Bone marrow (tissue), 2 donors: ENCODE data around the gene STK32B.

Source experiments
- DNase-seq, 2 donors: peaks; one replicate each; lab custom pipeline; 2025; lab: John Stamatoyannopoulos, UW

STK32B gene

GRCh38 chr4:5125321-5125720, 74.0 kb downstream of the STK32B start:
- no peak for DNase-seq

GRCh38 chr4:5126231-5126630, 75.0 kb downstream of the STK32B start:
- no peak for DNase-seq

GRCh38 chr4:5126857-5127256, 75.6 kb downstream of the STK32B start:
- no peak for DNase-seq

GRCh38 chr4:5127556-5127955, 76.3 kb downstream of the STK32B start:
- DNase-seq: no peak

- no peak for DNase-seq
These were observed 77.3 kb downstream of the STK32B start for GRCh38 chr4:5128569-5128968.

GRCh38 chr4:5133201-5133600, 81.9 kb downstream of the STK32B start:
- no peak for DNase-seq

GRCh38 chr4:5133933-5134594, 82.8 kb downstream of the STK32B start:
- no peak for DNase-seq

- no peak for DNase-seq
These were observed 83.3 kb downstream of the STK32B start for GRCh38 chr4:5134620-5135019.

GRCh38 chr4:5137226-5137625, 85.9 kb downstream of the STK32B start:
- no peak for DNase-seq

- DNase-seq: no peak
These were observed 86.6 kb downstream of the STK32B start for GRCh38 chr4:5137927-5138326.

GRCh38 chr4:5138389-5138788, 87.1 kb downstream of the STK32B start:
- no peak for DNase-seq

GRCh38 chr4:5139141-5139540, 87.9 kb downstream of the STK32B start:
- DNase-seq: no peak

GRCh38 chr4:5141802-5142201, 90.5 kb downstream of the STK32B start:
- DNase-seq: no peak

- peak in 1 of 2 donors; percentile 29 for DNase-seq
These were observed 91.4 kb downstream of the STK32B start for GRCh38 chr4:5142726-5143125.

GRCh38 chr4:5143306-5143861, 92.1 kb downstream of the STK32B start:
- DNase-seq: no peak

- DNase-seq: no peak
These were observed 92.7 kb downstream of the STK32B start for GRCh38 chr4:5143940-5144339.

GRCh38 chr4:5144384-5144783, 93.1 kb downstream of the STK32B start:
- DNase-seq: no peak

- no peak for DNase-seq
These were observed 95.0 kb downstream of the STK32B start for GRCh38 chr4:5146248-5146647.

- DNase-seq: no peak
These were observed 101.2 kb downstream of the STK32B start for GRCh38 chr4:5152521-5152920.

GRCh38 chr4:5156682-5157081, 105.4 kb downstream of the STK32B start:
- DNase-seq: no peak

- DNase-seq: no peak
These were observed 106.8 kb downstream of the STK32B start for GRCh38 chr4:5157791-5158770.

- no peak for DNase-seq
These were observed 107.5 kb downstream of the STK32B start for GRCh38 chr4:5158825-5159224.

GRCh38 chr4:5160668-5161067, 109.4 kb downstream of the STK32B start:
- no peak for DNase-seq
